ENCODE results near the gene PDE3A.

The PDE3A gene

GRCh38 chr12:20505056-20505455 lies 136.7 kb downstream of the PDE3A start:
- Histone ChIP-seq H3K79me1 (ENCODE audit: low read length) (no peaks in the 10 kb centered on the region), H2BK120ac (ENCODE audit: insufficient read depth, low read length, poor library complexity) (no peak overlapping the region), H3K4me3 (ENCODE audit: low read depth, low read length) (no peak overlapping the region), H3K4ac (ENCODE audit: low read depth, low read length) (no peak overlapping the region), H3K9ac (ENCODE audit: low read length) (no peak overlapping the region), H4K91ac (ENCODE audit: low read depth, low read length) (no peak overlapping the region), H2AK5ac (ENCODE audit: low read length) (no peak overlapping the region), H3K18ac (ENCODE audit: low read length) (no peak overlapping the region), H3K14ac (ENCODE audit: low read length) (no peak overlapping the region), H3K36me3 (ENCODE audit: control insufficient read depth in 1 of 2, insufficient read depth in 2 of 2, low read length in 2 of 2) (no peaks in the 10 kb centered on the region), H3K27ac (ENCODE audit: low read depth, low read length) (no peak overlapping the region), H3K4me2 (ENCODE audit: low read length) (no peak overlapping the region), H3K27me3 (ENCODE audit: insufficient read depth, low read length) (no peaks in the 10 kb centered on the region), H3K9me3 (ENCODE audit: insufficient read depth, low read depth, low read length) (no peaks in the 10 kb centered on the region), H2BK12ac (ENCODE audit: low read length) (no peak overlapping the region), H2AFZ (ENCODE audit: insufficient read depth, low read length, poor library complexity) (no peak overlapping the region), H4K8ac (ENCODE audit: low read depth, low read length) (no peak overlapping the region), H4K12ac (ENCODE audit: low read depth, low read length) (no peak overlapping the region), H2BK5ac (ENCODE audit: low read depth, low read length, poor library complexity) (no peak overlapping the region), H3K79me2 (ENCODE audit: control insufficient read depth, insufficient read depth, low read length, poor library complexity) (no peaks in the 10 kb centered on the region), H3K23ac (ENCODE audit: low read length) (no peak overlapping the region), H3K4me1 (ENCODE audit: control insufficient read depth in 1 of 2, insufficient read depth in 2 of 2, low read length in 2 of 2) (no peaks in the 10 kb centered on the region)
- DNase-seq, result no peak

DNA sequence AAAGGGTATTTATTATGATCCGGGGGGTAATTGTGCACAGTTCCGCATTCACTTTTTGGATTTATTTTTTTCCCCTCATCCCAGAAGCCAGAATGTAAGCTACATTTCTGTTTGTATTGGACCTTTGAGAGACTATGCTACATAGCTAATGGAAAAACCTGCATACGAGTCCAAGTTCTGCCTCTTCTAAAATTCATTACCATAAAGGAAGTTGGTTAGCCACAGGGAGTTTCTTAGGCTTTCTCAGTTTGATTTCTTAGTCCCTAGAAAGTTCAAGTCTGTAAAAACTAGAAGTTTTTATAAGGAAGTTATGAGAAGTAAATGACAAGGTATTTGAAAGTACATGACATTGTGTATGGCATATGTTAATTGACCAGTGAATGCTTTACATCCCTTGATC lies 138.7 kb downstream of the PDE3A start:
- no peak for DNase-seq
- Histone ChIP-seq H3K36me3 (ENCODE audit: control insufficient read depth in 1 of 2, insufficient read depth in 2 of 2, low read length in 2 of 2) (no peaks in the 10 kb centered on the region), H3K4me2 (ENCODE audit: low read length) (no peak overlapping the region)

DNA sequence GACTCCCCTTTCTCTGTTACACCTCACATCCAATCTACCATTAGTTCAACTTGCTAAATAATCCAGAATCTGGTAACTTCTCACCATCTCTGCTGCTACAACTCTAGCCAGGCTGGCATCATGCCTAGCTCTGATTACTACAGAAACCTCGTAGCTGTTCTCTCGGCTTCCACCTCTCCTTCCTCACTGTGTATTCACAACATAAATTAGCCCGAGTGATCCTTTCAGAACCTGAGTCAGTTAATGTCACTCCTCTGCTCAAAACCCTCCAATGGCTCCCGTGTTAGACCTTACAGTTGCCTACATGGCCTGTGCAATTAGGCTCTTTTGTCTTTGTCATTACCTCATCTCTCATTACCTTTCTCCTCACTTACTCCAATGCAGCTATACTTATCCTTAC lies 139.4 kb downstream of the PDE3A start:
- H3K18ac ChIP-seq (ENCODE audit: low read length), result no peak overlapping the region
- no peak for DNase-seq
- no CpG with 5 or more reads among the region's 4 CpGs for WGBS (ENCODE audit: extremely low coverage, insufficient coverage, insufficient read length)
- no peak overlapping the region for H2AK5ac ChIP-seq (ENCODE audit: low read length)
- no peak overlapping the region for H4K8ac ChIP-seq (ENCODE audit: low read depth, low read length)
- no peak overlapping the region for H3K4me2 ChIP-seq (ENCODE audit: low read length)
- no peaks in the 10 kb centered on the region for H3K36me3 ChIP-seq (ENCODE audit: control insufficient read depth in 1 of 2, insufficient read depth in 2 of 2, low read length in 2 of 2)
- no peak overlapping the region for H4K12ac ChIP-seq (ENCODE audit: low read depth, low read length)
- no peak overlapping the region for H3K14ac ChIP-seq (ENCODE audit: low read length)
- H3K23ac ChIP-seq (ENCODE audit: low read length), result no peak overlapping the region
- H3K79me1 ChIP-seq (ENCODE audit: low read length), result no peaks in the 10 kb centered on the region
- H3K4ac ChIP-seq (ENCODE audit: low read depth, low read length), result no peak overlapping the region
- no peak overlapping the region for H2BK120ac ChIP-seq (ENCODE audit: insufficient read depth, low read length, poor library complexity)
- no peak overlapping the region for H4K91ac ChIP-seq (ENCODE audit: low read depth, low read length)
- H2BK5ac ChIP-seq (ENCODE audit: low read depth, low read length, poor library complexity), result no peak overlapping the region
- no peaks in the 10 kb centered on the region for H3K9me3 ChIP-seq (ENCODE audit: insufficient read depth, low read depth, low read length)
- H3K4me3 ChIP-seq (ENCODE audit: low read depth, low read length), result no peak overlapping the region
- no peak overlapping the region for H2AFZ ChIP-seq (ENCODE audit: insufficient read depth, low read length, poor library complexity)
- H3K79me2 ChIP-seq (ENCODE audit: control insufficient read depth, insufficient read depth, low read length, poor library complexity), result no peaks in the 10 kb centered on the region
- no peak overlapping the region for H3K9ac ChIP-seq (ENCODE audit: low read length)
- no peaks in the 10 kb centered on the region for H3K27me3 ChIP-seq (ENCODE audit: insufficient read depth, low read length)
- no peak overlapping the region for H2BK12ac ChIP-seq (ENCODE audit: low read length)
- no peak overlapping the region for H3K27ac ChIP-seq (ENCODE audit: low read depth, low read length)
- H3K4me1 ChIP-seq (ENCODE audit: control insufficient read depth in 1 of 2, insufficient read depth in 2 of 2, low read length in 2 of 2), result no peaks in the 10 kb centered on the region

More for the DNA sequence above, 138.7 kb downstream of the PDE3A start:
- H2AFZ ChIP-seq (ENCODE audit: insufficient read depth, low read length, poor library complexity), result no peak overlapping the region
- no CpG with 5 or more reads among the region's 3 CpGs for WGBS (ENCODE audit: extremely low coverage, insufficient coverage, insufficient read length)
- H3K79me2 ChIP-seq (ENCODE audit: control insufficient read depth, insufficient read depth, low read length, poor library complexity), result no peaks in the 10 kb centered on the region
- no peaks in the 10 kb centered on the region for H3K79me1 ChIP-seq (ENCODE audit: low read length)
- no peak overlapping the region for H4K91ac ChIP-seq (ENCODE audit: low read depth, low read length)
- no peak overlapping the region for H4K12ac ChIP-seq (ENCODE audit: low read depth, low read length)
- no peak overlapping the region for H4K8ac ChIP-seq (ENCODE audit: low read depth, low read length)
- no peaks in the 10 kb centered on the region for H3K4me1 ChIP-seq (ENCODE audit: control insufficient read depth in 1 of 2, insufficient read depth in 2 of 2, low read length in 2 of 2)
- H2BK12ac ChIP-seq (ENCODE audit: low read length), result no peak overlapping the region
- H3K18ac ChIP-seq (ENCODE audit: low read length), result no peak overlapping the region
- no peaks in the 10 kb centered on the region for H3K9me3 ChIP-seq (ENCODE audit: insufficient read depth, low read depth, low read length)
- no peak overlapping the region for H3K14ac ChIP-seq (ENCODE audit: low read length)
- H3K27me3 ChIP-seq (ENCODE audit: insufficient read depth, low read length), result no peaks in the 10 kb centered on the region
- no peak overlapping the region for H2BK120ac ChIP-seq (ENCODE audit: insufficient read depth, low read length, poor library complexity)
- no peak overlapping the region for H3K27ac ChIP-seq (ENCODE audit: low read depth, low read length)
- H3K9ac ChIP-seq (ENCODE audit: low read length), result no peak overlapping the region
- H3K23ac ChIP-seq (ENCODE audit: low read length), result no peak overlapping the region
- H2BK5ac ChIP-seq (ENCODE audit: low read depth, low read length, poor library complexity), result no peak overlapping the region
- no peak overlapping the region for H3K4me3 ChIP-seq (ENCODE audit: low read depth, low read length)
- H2AK5ac ChIP-seq (ENCODE audit: low read length), result no peak overlapping the region
- no peak overlapping the region for H3K4ac ChIP-seq (ENCODE audit: low read depth, low read length)

- no peak overlapping the region for H2AFZ ChIP-seq (ENCODE audit: insufficient read depth, low read length, poor library complexity)
- no peak overlapping the region for H2BK5ac ChIP-seq (ENCODE audit: low read depth, low read length, poor library complexity)
- no peak overlapping the region for H2BK12ac ChIP-seq (ENCODE audit: low read length)
- no peaks in the 10 kb centered on the region for H3K79me1 ChIP-seq (ENCODE audit: low read length)
- H2BK120ac ChIP-seq (ENCODE audit: insufficient read depth, low read length, poor library complexity), result no peak overlapping the region
- no CpG with 5 or more reads among the region's 4 CpGs for WGBS (ENCODE audit: extremely low coverage, insufficient coverage, insufficient read length)
- H3K27ac ChIP-seq (ENCODE audit: low read depth, low read length), result no peak overlapping the region
- H4K8ac ChIP-seq (ENCODE audit: low read depth, low read length), result no peak overlapping the region
- H3K4me2 ChIP-seq (ENCODE audit: low read length), result no peak overlapping the region
- no peak overlapping the region for H3K14ac ChIP-seq (ENCODE audit: low read length)
- no peaks in the 10 kb centered on the region for H3K27me3 ChIP-seq (ENCODE audit: insufficient read depth, low read length)
- no peaks in the 10 kb centered on the region for H3K36me3 ChIP-seq (ENCODE audit: control insufficient read depth in 1 of 2, insufficient read depth in 2 of 2, low read length in 2 of 2)
- no peak overlapping the region for H3K18ac ChIP-seq (ENCODE audit: low read length)
- peak; percentile 2 to 60 for DNase-seq
- H3K79me2 ChIP-seq (ENCODE audit: control insufficient read depth, insufficient read depth, low read length, poor library complexity), result no peaks in the 10 kb centered on the region
- no peak overlapping the region for H3K4me3 ChIP-seq (ENCODE audit: low read depth, low read length)
- H3K9ac ChIP-seq (ENCODE audit: low read length), result no peak overlapping the region
- H3K9me3 ChIP-seq (ENCODE audit: insufficient read depth, low read depth, low read length), result no peaks in the 10 kb centered on the region
- no peak overlapping the region for H3K4ac ChIP-seq (ENCODE audit: low read depth, low read length)
- H3K4me1 ChIP-seq (ENCODE audit: control insufficient read depth in 1 of 2, insufficient read depth in 2 of 2, low read length in 2 of 2), result no peaks in the 10 kb centered on the region
- no peak overlapping the region for H4K12ac ChIP-seq (ENCODE audit: low read depth, low read length)
- no peak overlapping the region for H3K23ac ChIP-seq (ENCODE audit: low read length)
- H4K91ac ChIP-seq (ENCODE audit: low read depth, low read length), result no peak overlapping the region
- H2AK5ac ChIP-seq (ENCODE audit: low read length), result no peak overlapping the region
Observed at GRCh38 chr12:20508359-20508758, 140.0 kb downstream of the PDE3A start.

Data from trophoblast cell (in vitro differentiated cells and primary cell).